Stimulated activated CD4-positive, alpha-beta T cell treated with anti-CD3 and anti-CD28 coated beads, Interleukin-1b, Interleukin-23, amount 100 ng/mL, for 1 hour (primary cell): ENCODE results near the gene SPINT3.

Experiments used
- DNase-seq, 2 donors: peaks; one replicate each; pipeline ENCODE4 v3.0.0-alpha.2; 2020; ENCODE audit warnings: low read depth in 2 of 2

SPINT3 gene

DNA sequence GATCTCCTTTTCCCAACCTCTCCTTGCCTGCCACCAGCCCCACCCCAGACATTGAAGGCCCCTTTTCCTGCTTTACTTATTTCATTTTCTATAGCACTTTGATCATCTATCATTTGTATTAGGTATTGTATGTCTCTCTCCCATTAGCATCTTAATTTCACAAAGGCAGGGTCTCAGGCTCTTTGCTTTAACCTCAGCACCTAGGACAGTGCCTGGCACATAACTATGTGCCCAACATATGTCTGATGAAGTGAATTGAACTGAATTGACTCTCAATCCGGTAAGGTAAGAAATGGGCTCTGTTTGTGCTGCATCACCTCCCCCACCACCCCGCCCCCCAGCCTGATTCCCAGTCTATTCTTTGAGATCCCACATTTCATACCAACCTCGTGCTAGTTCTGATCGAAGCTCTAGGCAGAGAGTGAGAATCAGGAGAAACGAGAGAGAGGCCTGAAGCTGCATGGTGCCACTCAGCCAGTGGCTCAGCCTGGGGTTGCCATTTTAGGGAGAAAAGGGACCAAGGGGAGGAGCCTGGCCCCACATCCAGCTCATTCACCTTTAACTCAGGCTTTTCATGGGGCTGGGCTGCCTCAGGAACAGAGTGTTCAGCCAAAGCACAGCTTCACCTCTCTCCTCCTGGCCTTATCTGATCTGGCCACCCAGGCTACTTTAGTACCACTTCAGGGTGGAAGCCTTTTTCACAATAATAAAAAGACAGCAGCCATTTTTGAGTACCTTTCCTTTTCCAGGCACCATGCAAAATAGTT, at the start of gene SPINT3:
Gene SPINT3 (minus strand): TSS at position 476 of the 767 bp plus-strand sequence. CDS start 14 bp downstream, at position 462.
- DNase-seq, result no peak

DNA sequence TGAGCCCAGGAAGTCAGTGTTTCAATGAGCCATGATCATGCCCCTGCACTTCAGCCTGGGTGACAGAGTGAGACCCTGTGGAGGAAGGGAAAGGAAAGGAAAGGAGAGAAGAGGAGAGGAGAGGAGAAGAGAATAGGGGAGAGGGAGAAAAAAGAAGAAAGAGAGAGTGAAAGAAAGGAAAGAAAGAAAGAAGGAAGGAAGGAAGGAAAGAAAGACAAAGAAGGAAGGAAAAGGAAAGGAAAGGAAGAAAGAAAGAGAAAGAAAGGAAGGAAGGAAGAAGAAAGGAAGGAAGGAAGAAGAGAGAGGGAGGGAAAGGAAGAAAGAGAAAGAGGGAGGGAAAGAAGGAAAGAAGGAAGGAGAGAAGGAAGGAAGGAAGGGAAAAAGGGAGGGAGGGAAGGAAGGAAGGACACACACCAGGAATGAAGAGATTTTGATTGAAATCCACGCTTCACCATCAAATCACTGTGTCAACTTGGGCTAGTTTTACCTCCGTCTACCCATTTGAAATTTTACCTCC, 49.4 kb upstream of the SPINT3 start:
- no peak for DNase-seq

- no peak for DNase-seq
These were observed 39.8 kb upstream of the SPINT3 start for GRCh38 chr20:45555198-45555597.

GRCh38 chr20:45552456-45552855, 37.0 kb upstream of the SPINT3 start:
- DNase-seq, result no peak

DNA sequence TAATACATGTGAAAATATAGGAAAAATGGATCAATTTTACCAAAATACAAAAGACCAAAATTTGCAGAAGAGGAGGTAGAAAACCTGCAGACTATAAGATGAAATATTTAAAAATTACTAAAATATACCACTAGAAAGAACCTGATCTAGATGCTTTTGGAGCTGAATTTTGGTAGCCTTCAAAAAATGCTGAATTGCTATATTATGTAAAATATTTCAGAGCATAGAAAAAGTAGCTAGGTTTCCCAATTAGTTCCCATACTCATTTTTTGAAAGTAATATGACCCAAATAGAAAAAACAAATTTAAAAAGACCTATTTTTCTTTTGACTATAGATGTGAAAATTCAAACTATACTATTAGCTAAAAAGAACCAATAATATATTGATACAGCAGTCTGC, 35.3 kb upstream of the SPINT3 start:
- no peak for DNase-seq

- no peak for DNase-seq
These were observed 33.0 kb upstream of the SPINT3 start for GRCh38 chr20:45548410-45548809.

GRCh38 chr20:45547206-45547770, 31.9 kb upstream of the SPINT3 start, which contains the start of gene EPPIN:
Gene EPPIN, minus strand, starts transcription at chr20:45547401. Its CDS starts 44 bp downstream, at chr20:45547357.
- no peak for DNase-seq

DNA sequence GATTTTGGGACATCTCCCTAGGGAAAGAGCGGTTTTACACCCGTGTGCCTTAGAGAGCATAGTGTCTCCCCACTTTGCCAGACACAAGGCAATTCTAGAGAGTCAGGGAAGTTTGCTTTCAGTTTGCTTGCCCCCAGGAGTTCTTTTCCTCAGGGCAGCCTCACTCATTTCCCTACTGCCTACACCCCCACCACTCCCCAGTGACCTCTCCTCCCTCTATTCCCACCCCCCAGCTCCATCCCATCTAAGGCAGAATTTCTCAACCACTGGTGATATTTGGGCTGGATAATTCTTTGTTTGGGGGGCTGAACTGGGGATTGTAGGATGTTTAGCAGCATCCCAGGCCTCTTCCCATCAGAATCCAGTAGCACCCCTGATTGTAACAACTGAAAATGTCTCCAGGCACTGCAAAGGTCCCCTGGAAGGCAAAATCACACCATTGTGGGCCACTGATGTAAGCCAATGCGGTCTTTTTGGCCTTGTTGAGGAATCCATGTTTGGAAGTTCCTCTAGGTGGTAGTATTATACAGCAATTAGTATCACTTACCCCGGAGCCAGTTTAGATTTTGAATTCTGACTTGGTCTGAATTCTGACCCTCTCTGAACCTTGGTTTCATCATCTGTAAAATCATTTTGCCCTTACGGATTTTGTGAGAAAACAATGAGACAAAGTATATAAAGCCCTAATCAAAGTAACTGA, 30.5 kb upstream of the SPINT3 start:
- DNase-seq, result no peak

GRCh38 chr20:45545351-45545750, 29.9 kb upstream of the SPINT3 start:
- no peak for DNase-seq

DNA sequence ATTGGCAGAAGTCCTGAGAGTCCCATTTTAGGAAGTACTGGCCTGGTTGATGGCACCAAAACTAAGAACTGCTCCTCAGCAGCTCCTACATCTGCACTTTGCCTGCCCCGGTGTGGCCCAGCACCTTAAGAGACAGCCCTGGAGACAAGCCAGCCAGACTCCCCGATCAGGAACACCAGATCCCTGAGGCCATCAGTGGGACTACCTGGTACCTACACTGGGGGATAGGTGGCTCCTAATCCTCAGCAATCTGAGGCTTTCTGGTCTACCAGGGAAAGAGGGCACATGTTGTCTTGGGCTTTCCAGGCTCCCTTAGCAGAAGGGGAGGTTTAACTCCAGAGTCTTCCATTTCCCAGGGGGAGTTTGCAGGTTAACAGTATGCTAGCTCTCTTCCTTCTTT, 24.0 kb upstream of the SPINT3 start, which contains the start of gene WFDC6:
Gene WFDC6 (minus strand): TSS at position 101 of the 400 bp plus-strand sequence. CDS start 75 bp downstream, at position 26.
- no peak for DNase-seq

GRCh38 chr20:45538209-45538799, 22.9 kb upstream of the SPINT3 start:
- DNase-seq, result no peak

- no peak for DNase-seq
These were observed 11.9 kb upstream of the SPINT3 start for GRCh38 chr20:45527294-45527693.

- DNase-seq, result no peak
These were observed 8.4 kb upstream of the SPINT3 start for GRCh38 chr20:45523821-45524220.

- no peak for DNase-seq
These were observed 2.9 kb upstream of the SPINT3 start for GRCh38 chr20:45518282-45518681.

- no peak for DNase-seq
These were observed 5.1 kb downstream of the SPINT3 start for GRCh38 chr20:45510242-45510862.

DNA sequence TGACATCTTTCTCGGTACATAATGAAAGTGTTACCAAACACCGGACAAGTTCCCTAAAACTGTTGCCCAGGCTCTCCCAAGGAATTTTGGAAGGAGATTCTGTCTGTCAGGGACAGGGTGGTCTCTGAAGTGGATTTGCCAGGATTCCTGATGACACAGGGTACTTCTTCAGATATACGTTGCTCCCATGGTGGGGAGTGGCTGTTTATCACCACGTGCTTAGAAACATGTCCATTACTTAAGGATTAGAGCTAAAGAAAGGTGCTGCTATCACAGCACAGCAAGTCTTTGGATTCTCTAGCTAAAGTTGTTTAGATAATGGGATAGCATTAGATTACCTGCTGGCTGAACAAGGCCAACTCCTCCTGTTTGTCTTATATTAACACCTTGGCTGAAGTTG, 6.3 kb downstream of the SPINT3 start:
- no peak for DNase-seq

- no peak for DNase-seq
These were observed 7.1 kb downstream of the SPINT3 start for GRCh38 chr20:45508068-45508886.

GRCh38 chr20:45507011-45507820, 8.2 kb downstream of the SPINT3 start:
- DNase-seq, result no peak

GRCh38 chr20:45506398-45506797, 9.0 kb downstream of the SPINT3 start:
- no peak for DNase-seq

- no peak for DNase-seq
These were observed 12.0 kb downstream of the SPINT3 start for GRCh38 chr20:45503403-45503802.
